Right lobe of liver (tissue), 4 donors: Measurements from ENCODE around the gene RBMS3.
"Not testable (repeated sequence)": the region's sequence is repeated elsewhere in the genome, so short reads cannot be mapped to it uniquely, and the experiment has no call there.

Source experiments
- POLR2A ChIP-seq: fragments of 450-650 bp; IDR thresholded peaks from one replicate; pipeline ENCODE4 v1.6.1; 2017; ENCODE audit warnings: antibody characterized with exemption, mild to moderate bottlenecking
- TF ChIP-seq, protein P1 (sequence below), 4 donors: fragments of 200-600 bp in 3 of 4; fragments of 450-650 bp in 1 of 4; IDR thresholded peaks; one replicate each; pipeline versions ENCODE4 v1.5.1 to v1.8.0; 2016 to 2022; ENCODE audit warnings: antibody characterized with exemption in 4 of 4, mild to moderate bottlenecking in 2 of 4
- donor health status: DM: no; HTN: no; CAD: no.
- donor health status: DM: no; HTN: no; CAD: no.
- donor health status: DM: no; HTN: yes; CAD: no.

GRCh38 chr3:29360289-29360688 is 79.4 kb downstream of the RBMS3 start:
- TF ChIP-seq, protein P1, sequence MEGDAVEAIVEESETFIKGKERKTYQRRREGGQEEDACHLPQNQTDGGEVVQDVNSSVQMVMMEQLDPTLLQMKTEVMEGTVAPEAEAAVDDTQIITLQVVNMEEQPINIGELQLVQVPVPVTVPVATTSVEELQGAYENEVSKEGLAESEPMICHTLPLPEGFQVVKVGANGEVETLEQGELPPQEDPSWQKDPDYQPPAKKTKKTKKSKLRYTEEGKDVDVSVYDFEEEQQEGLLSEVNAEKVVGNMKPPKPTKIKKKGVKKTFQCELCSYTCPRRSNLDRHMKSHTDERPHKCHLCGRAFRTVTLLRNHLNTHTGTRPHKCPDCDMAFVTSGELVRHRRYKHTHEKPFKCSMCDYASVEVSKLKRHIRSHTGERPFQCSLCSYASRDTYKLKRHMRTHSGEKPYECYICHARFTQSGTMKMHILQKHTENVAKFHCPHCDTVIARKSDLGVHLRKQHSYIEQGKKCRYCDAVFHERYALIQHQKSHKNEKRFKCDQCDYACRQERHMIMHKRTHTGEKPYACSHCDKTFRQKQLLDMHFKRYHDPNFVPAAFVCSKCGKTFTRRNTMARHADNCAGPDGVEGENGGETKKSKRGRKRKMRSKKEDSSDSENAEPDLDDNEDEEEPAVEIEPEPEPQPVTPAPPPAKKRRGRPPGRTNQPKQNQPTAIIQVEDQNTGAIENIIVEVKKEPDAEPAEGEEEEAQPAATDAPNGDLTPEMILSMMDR (IDR thresholded peaks at IDR 0.05), result not testable (repeated sequence)
- not testable (repeated sequence) for TF ChIP-seq POLR2A
